ENCODE measurements around the gene PSMG4. TPM values are rescaled to one million over a fixed set of nuclear protein-coding genes. Genes with fewer than 3 reads are reported as not detected.

PSMG4 gene
- total and polyA plus RNA-seq, 7 donors = 18.6 to 31.3 (median 23.5) TPM

DNA sequence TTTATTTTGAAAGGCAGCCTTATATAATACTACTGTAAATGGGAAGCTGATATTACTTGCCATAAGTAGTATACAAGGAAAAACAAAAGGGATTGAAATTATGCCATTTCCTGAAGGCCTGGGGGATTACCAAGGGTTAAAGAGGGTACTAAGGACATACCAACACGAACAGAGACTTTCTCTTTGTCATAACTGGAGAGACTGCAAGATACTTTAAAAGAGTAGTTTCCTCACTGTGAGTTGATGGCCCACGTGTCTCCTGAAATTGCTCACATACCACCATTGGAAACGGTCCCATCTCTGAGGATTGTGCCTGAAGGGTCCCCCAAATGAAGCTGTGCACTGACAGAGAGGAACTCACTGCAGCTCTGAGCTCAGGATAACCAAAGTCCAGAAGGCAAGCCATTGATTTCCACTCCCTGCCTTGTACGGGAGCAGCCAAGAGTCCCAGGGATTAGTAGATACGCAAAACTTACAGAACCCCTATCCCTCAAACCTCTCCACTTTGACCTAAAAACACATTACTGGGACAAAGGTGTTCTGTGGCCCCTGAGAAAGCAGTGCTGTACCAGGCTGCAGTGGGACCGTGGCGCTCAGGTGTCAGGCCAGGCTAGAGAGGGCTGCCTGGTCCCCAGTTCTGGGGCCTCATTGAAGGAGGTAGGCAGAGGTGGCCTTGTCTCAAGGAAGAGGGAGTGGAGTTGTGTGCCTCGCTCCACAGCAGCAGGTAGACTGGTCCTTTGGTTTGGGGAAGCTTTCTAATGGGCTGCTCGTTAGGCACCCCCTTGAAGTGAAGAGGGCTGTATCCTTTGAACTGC, 15.2 kb downstream of the PSMG4 start:
- TF ChIP-seq, protein P1, sequence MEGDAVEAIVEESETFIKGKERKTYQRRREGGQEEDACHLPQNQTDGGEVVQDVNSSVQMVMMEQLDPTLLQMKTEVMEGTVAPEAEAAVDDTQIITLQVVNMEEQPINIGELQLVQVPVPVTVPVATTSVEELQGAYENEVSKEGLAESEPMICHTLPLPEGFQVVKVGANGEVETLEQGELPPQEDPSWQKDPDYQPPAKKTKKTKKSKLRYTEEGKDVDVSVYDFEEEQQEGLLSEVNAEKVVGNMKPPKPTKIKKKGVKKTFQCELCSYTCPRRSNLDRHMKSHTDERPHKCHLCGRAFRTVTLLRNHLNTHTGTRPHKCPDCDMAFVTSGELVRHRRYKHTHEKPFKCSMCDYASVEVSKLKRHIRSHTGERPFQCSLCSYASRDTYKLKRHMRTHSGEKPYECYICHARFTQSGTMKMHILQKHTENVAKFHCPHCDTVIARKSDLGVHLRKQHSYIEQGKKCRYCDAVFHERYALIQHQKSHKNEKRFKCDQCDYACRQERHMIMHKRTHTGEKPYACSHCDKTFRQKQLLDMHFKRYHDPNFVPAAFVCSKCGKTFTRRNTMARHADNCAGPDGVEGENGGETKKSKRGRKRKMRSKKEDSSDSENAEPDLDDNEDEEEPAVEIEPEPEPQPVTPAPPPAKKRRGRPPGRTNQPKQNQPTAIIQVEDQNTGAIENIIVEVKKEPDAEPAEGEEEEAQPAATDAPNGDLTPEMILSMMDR (IDR thresholded peaks at IDR 0.05) = no peak
- H3K36me3 ChIP-seq (ENCODE audit: insufficient read depth in 1 of 2, low read depth in 1 of 2) = peaks cover 0 to 48% of the 10 kb centered on the region in 2 donors
- H3K4me1 ChIP-seq = no peaks in the 10 kb centered on the region
- H3K9me3 ChIP-seq = no peaks in the 10 kb centered on the region
- WGBS, 3 donors = 72 to 84% (median 77%) methylated on average over 9 of the region's 9 CpGs
- H3K4me3 ChIP-seq = no peak overlapping the region
- DNase-seq (no peak), ATAC-seq (no peak)
- intact Hi-C loops (cut with DNase I) = loop anchor here (10.0 kb wide), 2 partner anchors 341 to 721 kb away; no protein-coding TSS in a partner anchor
- no peaks in the 10 kb centered on the region for H3K27me3 ChIP-seq (ENCODE audit: insufficient read depth in 3 of 3, low read length in 2 of 3)
- no peak overlapping the region for H3K27ac ChIP-seq

DNA sequence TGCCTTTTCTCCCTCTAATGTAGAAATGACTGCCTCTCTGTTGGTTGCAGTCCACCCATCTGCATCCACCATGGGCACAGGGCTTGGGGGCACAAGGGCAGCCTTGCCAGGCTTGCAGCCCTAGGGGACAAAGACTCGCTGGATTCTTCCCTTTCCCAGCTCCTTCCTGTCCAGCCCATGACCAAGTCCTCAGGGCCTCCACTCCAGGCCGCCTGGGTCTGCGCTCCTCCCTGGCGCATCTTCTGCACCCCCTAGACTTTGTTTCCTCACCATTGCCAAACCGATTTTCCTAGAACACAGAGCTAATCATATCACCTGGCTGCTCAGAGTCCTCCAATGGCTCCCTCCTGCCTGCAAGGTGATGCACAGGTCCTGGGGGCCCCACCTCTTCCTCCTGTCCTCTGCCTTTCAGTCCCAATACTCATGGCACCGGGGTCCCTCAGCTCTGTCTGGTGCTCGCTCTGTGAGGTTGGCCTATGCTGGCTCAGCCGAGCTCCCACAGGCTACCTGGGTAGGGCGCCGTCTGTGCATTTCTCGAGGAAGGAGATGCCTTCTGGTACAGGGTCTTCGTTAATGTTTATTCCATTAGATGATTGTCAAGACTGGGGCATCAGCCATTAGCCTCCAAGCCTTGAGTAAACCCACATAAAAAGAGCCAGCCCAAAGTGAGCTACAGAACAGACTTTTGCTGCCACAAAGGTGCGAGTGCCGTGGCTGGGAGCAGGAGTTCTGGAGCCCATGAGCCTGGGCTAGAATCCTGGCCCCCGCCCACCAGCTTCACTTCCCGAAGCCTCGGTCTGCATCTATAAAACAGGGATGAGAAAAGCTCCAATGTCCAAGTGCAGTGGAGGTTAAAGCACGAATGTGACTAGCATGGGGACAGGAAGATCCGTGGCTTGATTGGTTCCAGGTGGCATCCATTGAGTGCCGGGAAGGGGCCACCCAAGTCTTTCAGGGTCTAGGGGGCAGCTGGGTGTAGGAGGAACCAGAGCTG, 17.7 kb downstream of the PSMG4 start:
- H3K36me3 ChIP-seq (ENCODE audit: insufficient read depth in 1 of 2, low read depth in 1 of 2) = peaks cover 0 to 22% of the 10 kb centered on the region in 2 donors
- WGBS, 3 donors = 81 to 87% (median 85%) methylated on average over 20 of the region's 20 CpGs
- H3K9me3 ChIP-seq = no peaks in the 10 kb centered on the region
- H3K27me3 ChIP-seq (ENCODE audit: insufficient read depth in 3 of 3, low read length in 2 of 3) = no peaks in the 10 kb centered on the region
- TF ChIP-seq, protein P1 (IDR thresholded peaks at IDR 0.05) = no peak
- H3K4me3 ChIP-seq = no peak overlapping the region
- DNase-seq = no peak
- H3K27ac ChIP-seq = no peak overlapping the region
- intact Hi-C loops (cut with DNase I) = loop anchor here (5.0 to 10.0 kb wide), 3 partner anchors 338 to 718 kb away; no protein-coding TSS in a partner anchor
- H3K4me1 ChIP-seq = peaks cover 9% of the 10 kb centered on the region
- no peak for ATAC-seq

DNA sequence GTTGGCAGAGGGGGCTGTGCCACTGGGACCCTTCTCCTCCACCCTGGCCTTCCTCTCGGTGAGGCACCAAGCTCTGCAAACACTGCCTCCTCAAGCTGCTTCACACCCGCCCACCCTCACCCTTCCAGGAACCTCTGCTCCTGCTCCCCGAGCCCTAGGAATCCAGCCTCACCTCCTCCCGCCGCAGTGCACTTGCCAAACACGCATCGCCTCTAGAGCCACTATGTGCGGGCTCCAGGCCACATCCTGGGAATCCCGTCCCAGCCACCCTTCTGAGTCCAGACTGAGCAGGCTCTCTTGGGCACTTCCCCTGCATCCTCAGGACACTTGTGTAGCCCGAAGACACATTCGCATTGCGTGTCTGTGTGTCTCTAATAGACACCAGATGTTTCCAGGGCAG, 18.5 kb downstream of the PSMG4 start:
- Histone ChIP-seq H3K4me1 (peaks cover 16% of the 10 kb centered on the region), H3K27ac (no peak overlapping the region), H3K9me3 (no peaks in the 10 kb centered on the region), H3K36me3 (ENCODE audit: insufficient read depth in 1 of 2, low read depth in 1 of 2) (peaks cover 0 to 14% of the 10 kb centered on the region in 2 donors), H3K4me3 (no peak overlapping the region), H3K27me3 (ENCODE audit: insufficient read depth in 3 of 3, low read length in 2 of 3) (no peaks in the 10 kb centered on the region)
- intact Hi-C loops (cut with DNase I) = loop anchor here (5.0 to 10.0 kb wide), 3 partner anchors 338 to 718 kb away; no protein-coding TSS in a partner anchor
- WGBS, 3 donors = 71 to 73% (median 72%) methylated on average over 10 to 12 of the region's 12 CpGs
- TF ChIP-seq, protein P1 (IDR thresholded peaks at IDR 0.05) = no peak
- DNase-seq = no peak
- no peak for ATAC-seq

DNA sequence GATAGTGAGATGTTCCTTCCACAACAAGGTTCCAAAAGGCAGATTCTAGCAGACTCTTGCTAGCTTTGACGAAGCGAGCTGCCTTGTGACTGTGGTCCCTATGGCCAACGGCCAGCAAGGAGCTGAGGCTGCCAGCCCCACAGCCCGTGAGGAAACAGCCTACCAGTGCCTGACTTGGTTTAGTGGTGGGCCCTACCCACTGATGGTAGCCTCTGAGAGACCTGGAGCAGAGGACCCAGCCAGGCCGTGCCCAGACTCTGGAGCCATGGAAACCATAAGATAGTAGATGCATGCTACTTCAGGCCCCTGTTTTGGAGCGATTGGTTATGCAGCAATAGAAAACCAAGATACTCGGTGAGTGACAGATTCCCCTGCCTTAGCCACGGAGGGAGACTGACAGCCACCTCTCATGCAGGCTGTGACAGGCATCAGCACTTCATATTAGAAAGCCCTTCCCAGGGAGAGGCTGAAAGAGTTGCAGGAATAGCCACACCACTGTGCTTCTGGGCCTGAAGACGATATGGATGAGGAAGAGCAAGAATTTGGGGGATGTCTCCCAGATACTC, 19.2 kb downstream of the PSMG4 start:
- peaks cover 0 to 11% of the 10 kb centered on the region in 2 donors for H3K36me3 ChIP-seq (ENCODE audit: insufficient read depth in 1 of 2, low read depth in 1 of 2)
- no peak for ATAC-seq
- WGBS, 3 donors = 70 to 76% (median 71%) methylated on average over 9 of the region's 9 CpGs
- intact Hi-C loops (cut with DNase I) = loop anchor here (2.0 to 10.0 kb wide), 4 partner anchors 337 to 717 kb away; no protein-coding TSS in a partner anchor
- no peak overlapping the region for H3K4me3 ChIP-seq
- no peak overlapping the region for H3K27ac ChIP-seq
- TF ChIP-seq, protein P1 (IDR thresholded peaks at IDR 0.05) = no peak
- DNase-seq = no peak
- no peaks in the 10 kb centered on the region for H3K9me3 ChIP-seq
- H3K4me1 ChIP-seq = peaks cover 23% of the 10 kb centered on the region
- no peaks in the 10 kb centered on the region for H3K27me3 ChIP-seq (ENCODE audit: insufficient read depth in 3 of 3, low read length in 2 of 3)

All from psoas muscle (tissue), 8 donors.